ENCODE measurements around the gene BARHL2. TPM values are rescaled to one million over a fixed set of nuclear protein-coding genes. Genes with fewer than 3 reads are reported as not detected.

Gene BARHL2
- total and polyA plus RNA-seq, 8 donors: not detected

DNA sequence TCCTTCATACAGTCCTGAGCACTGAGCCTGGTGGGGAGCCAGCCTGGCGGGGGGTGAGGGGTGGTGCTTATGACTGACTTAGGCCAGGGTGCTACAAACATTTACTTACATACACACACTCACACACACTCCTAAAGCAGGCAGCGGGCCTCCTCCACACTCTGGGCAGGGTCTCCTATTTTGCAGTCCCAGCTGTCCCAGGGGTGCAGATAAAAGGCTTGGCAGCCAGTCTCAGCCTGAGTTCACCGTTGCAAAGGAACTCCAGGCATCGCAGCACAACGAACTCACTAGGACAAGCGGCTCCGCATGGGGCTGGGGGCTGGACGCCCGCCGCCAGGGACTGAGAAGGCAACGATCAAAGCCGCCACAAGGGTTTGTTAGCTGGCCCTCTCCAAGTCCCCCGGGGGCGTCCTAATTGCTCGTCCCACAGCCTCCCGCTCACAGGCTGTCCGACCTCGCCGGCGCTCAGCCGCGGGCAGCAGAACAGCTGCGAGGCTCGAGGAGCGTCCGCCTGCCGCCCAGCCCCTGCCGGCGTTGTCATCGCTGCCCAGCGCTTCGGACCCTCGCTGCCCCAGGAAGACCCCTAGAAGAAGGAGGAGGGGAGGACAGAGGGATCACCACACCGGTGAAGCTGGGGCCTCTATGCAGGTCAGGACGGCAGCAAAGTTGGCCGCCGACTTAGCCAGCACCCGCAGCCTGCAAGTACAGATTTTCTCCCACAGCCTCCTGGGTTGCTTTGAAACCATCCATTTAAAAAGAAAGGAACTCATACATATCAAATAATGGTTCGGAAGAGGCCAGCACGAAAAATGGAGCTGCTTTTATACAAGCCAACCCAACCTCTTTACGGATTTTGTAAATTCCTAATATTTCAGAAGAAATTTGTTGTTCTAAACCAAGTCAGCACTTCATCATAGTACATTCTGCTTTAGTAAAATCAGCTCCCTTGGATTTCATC, 6.2 kb downstream of the BARHL2 start:
- DNase-seq: no peak
- TF ChIP-seq, protein P1, sequence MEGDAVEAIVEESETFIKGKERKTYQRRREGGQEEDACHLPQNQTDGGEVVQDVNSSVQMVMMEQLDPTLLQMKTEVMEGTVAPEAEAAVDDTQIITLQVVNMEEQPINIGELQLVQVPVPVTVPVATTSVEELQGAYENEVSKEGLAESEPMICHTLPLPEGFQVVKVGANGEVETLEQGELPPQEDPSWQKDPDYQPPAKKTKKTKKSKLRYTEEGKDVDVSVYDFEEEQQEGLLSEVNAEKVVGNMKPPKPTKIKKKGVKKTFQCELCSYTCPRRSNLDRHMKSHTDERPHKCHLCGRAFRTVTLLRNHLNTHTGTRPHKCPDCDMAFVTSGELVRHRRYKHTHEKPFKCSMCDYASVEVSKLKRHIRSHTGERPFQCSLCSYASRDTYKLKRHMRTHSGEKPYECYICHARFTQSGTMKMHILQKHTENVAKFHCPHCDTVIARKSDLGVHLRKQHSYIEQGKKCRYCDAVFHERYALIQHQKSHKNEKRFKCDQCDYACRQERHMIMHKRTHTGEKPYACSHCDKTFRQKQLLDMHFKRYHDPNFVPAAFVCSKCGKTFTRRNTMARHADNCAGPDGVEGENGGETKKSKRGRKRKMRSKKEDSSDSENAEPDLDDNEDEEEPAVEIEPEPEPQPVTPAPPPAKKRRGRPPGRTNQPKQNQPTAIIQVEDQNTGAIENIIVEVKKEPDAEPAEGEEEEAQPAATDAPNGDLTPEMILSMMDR (IDR thresholded peaks at IDR 0.05): no peak
- no peak for TF ChIP-seq EP300 (IDR thresholded peaks at IDR 0.05)
- TF ChIP-seq POLR2A (IDR thresholded peaks at IDR 0.05): no peak
- no peak for TF ChIP-seq POLR2AphosphoS5 (IDR thresholded peaks at IDR 0.05)
- Histone ChIP-seq H3K27me3 (peaks cover 36 to 100% (median 92%) of the 10 kb centered on the region in 3 donors), H3K4me1 (peaks cover 13 to 34% (median 25%) of the 10 kb centered on the region in 4 donors), H3K27ac (no peak overlapping the region), H3K9me3 (peaks cover 0 to 7% (median 0%) of the 10 kb centered on the region in 4 donors), H3K36me3 (no peaks in the 10 kb centered on the region), H3K4me3 (no peak overlapping the region)
- intact Hi-C loops (cut with DNase I; ENCODE audit: low total_unique reads): no loop called here
- 3 to 8% (median 5%) methylated on average over 22 to 41 of the region's 41 CpGs for WGBS, 5 donors

DNA sequence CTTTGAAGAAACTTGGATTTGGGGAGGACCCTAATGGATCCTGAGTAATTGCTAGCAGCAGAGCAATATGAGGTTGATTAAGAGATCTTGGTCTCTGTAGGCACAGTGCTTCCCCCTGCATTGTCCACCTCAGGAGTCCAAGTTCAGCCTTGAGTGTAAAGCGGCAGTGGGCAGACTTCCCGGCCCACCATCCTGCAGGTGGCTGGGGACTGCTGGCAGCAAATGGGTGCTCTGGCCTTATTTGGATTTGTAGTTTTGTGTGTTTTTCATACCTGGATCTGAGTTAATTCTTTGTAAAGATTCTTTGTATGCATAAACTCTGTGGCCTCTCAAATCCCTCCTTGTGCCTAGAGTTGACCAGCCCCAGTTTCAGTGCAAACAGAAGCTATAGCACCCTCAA, 7.6 kb downstream of the BARHL2 start:
- Histone ChIP-seq H3K9me3 (peaks cover 0 to 15% (median 0%) of the 10 kb centered on the region in 4 donors), H3K27me3 (peaks cover 34 to 100% (median 94%) of the 10 kb centered on the region in 3 donors), H3K4me1 (peaks cover 13 to 34% (median 25%) of the 10 kb centered on the region in 4 donors), H3K4me3 (no peak overlapping the region), H3K36me3 (no peaks in the 10 kb centered on the region), H3K27ac (no peak overlapping the region)
- 36 to 53% (median 50%) methylated on average over 2 of the region's 2 CpGs for WGBS, 5 donors
- intact Hi-C loops (cut with DNase I; ENCODE audit: low total_unique reads): no loop called here
- DNase-seq: no peak
- TF ChIP-seq EP300 (IDR thresholded peaks at IDR 0.05) (no peak), POLR2A (IDR thresholded peaks at IDR 0.05) (no peak), POLR2AphosphoS5 (IDR thresholded peaks at IDR 0.05) (no peak)
- TF ChIP-seq, protein P1 (IDR thresholded peaks at IDR 0.05): no peak

DNA sequence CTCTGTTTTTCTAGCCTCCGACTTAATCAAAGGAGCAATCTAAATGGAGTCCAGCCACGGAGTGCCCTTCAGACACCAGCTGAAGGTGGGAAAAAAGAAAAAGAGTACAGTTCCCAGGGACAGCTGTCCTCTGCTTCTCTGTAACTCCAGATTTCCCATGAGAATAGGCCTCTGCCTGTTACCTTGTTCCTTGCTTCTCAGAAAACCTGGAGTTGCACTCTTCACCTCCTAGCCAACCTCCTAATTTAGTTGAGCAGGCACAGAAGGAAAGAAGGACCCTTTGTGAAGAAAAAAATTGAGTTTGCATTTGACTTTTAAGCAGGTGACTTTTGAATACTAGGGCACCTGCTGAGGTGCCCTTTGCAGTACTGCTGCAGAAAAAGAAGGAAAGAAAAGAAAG, 8.3 kb downstream of the BARHL2 start:
- Histone ChIP-seq H3K4me3 (no peak overlapping the region), H3K27me3 (peaks cover 32 to 100% (median 92%) of the 10 kb centered on the region in 3 donors), H3K27ac (no peak overlapping the region), H3K4me1 (peaks cover 13 to 32% (median 24%) of the 10 kb centered on the region in 4 donors), H3K36me3 (no peaks in the 10 kb centered on the region), H3K9me3 (peaks cover 0 to 15% (median 0%) of the 10 kb centered on the region in 4 donors)
- intact Hi-C loops (cut with DNase I; ENCODE audit: low total_unique reads): no loop called here
- TF ChIP-seq POLR2AphosphoS5 (IDR thresholded peaks at IDR 0.05) (no peak), POLR2A (IDR thresholded peaks at IDR 0.05) (no peak)
- no peak for DNase-seq
- WGBS, 5 donors: 3 to 25% (median 13%) methylated on average over 2 of the region's 2 CpGs

DNA sequence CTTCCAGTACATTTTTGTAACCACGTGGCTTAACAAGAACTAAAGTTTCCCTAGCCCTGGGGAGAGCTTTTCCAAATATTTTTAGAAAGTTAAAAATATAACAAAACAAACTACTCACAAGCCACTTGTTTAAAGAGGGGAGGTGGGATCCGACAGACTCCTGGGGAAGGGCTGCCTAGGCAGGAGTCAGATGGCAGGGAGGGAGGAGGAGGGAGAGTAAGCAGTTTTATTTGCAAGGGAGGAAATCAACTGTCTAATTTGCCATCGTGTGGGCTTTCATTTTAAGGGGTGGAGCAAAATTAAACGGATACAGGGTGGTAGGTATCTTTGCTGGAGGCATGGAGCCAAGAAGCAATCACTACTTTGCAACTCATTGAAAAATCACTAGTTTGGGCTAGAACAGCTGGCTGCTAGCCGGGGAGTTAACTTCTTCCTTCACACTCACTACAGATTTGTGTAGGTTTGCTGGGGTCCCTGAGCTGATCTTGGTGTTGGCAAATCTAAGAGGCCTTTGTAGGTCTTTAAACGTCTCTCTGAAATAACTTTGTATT, 8.8 kb downstream of the BARHL2 start:
- no peak for DNase-seq
- peaks cover 13 to 28% (median 22%) of the 10 kb centered on the region in 4 donors for H3K4me1 ChIP-seq
- no peak overlapping the region for H3K4me3 ChIP-seq
- intact Hi-C loops (cut with DNase I; ENCODE audit: low total_unique reads): no loop called here
- no peak overlapping the region for H3K27ac ChIP-seq
- TF ChIP-seq EP300 (IDR thresholded peaks at IDR 0.05) (no peak), POLR2AphosphoS5 (IDR thresholded peaks at IDR 0.05) (no peak), POLR2A (IDR thresholded peaks at IDR 0.05) (no peak)
- TF ChIP-seq, protein P1 (IDR thresholded peaks at IDR 0.05): no peak
- WGBS, 5 donors: 0 to 7% (median 5%) methylated on average over 6 of the region's 6 CpGs
- H3K9me3 ChIP-seq: peaks cover 0 to 15% (median 0%) of the 10 kb centered on the region in 4 donors
- H3K27me3 ChIP-seq: peaks cover 31 to 100% (median 86%) of the 10 kb centered on the region in 3 donors
- H3K36me3 ChIP-seq: no peaks in the 10 kb centered on the region
